ENCODE measurements around the gene GPR25. TPM values are rescaled to one million over a fixed set of nuclear protein-coding genes. Genes with fewer than 3 reads are reported as not detected.

GPR25 gene
- total and polyA plus RNA-seq, 4 donors: 0.44 to 0.63 TPM; not detected in 2

DNA sequence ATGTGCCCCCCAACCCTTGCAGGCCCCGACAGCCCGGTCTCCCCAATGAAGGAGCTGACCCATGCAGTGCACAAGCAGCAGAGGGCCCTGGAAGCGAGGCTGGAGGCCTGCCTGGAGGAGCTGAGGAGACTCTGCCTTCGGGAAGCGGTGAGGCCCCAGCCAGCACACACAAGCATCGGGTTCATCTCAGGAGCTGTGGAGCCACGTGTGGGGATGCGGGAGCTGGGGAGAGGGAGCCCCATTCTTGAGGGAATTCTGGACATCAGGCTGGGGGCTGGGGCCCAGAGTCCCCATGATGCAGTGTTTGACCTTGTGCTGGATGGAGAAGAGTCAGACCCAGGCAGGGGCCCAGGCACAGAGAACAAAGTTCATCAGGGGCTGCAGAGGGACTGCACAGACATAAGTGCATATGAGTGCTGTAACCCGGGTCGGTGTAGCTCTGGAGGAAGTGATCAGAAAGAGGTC, 26.7 kb downstream of the GPR25 start:
- H3K4me1 ChIP-seq (ENCODE audit: control insufficient read depth, insufficient read depth, low read length): peaks cover 19% of the 10 kb centered on the region
- DNase-seq (ENCODE audit: low read depth in 4 of 6, low spot score in 6 of 6): no peak
- H3K36me3 ChIP-seq (ENCODE audit: control insufficient read depth, insufficient read depth, low read length): peaks cover 43% of the 10 kb centered on the region
- H3K4me3 ChIP-seq (ENCODE audit: low read depth, low read length): no peak overlapping the region
- WGBS (ENCODE audit: insufficient coverage): 96% methylated on average over 10 of the region's 10 CpGs
- H3K27me3 ChIP-seq (ENCODE audit: control insufficient read depth, insufficient read depth, low read length): no peaks in the 10 kb centered on the region
- H3K27ac ChIP-seq (ENCODE audit: low read depth, low read length): no peak overlapping the region
- no peaks in the 10 kb centered on the region for H3K9me3 ChIP-seq (ENCODE audit: control insufficient read depth, insufficient read depth, low read length)

GRCh38 chr1:200899954-200900867, 27.4 kb downstream of the GPR25 start:
- H3K4me1 ChIP-seq (ENCODE audit: control insufficient read depth, insufficient read depth, low read length): peaks cover 13% of the 10 kb centered on the region
- no peak overlapping the region for H3K27ac ChIP-seq (ENCODE audit: low read depth, low read length)
- peaks cover 40% of the 10 kb centered on the region for H3K36me3 ChIP-seq (ENCODE audit: control insufficient read depth, insufficient read depth, low read length)
- no peak for DNase-seq (ENCODE audit: low read depth in 4 of 6, low spot score in 6 of 6)
- WGBS (ENCODE audit: insufficient coverage): 93% methylated on average over 14 of the region's 16 CpGs
- no peaks in the 10 kb centered on the region for H3K9me3 ChIP-seq (ENCODE audit: control insufficient read depth, insufficient read depth, low read length)
- H3K4me3 ChIP-seq (ENCODE audit: low read depth, low read length): no peak overlapping the region
- no peaks in the 10 kb centered on the region for H3K27me3 ChIP-seq (ENCODE audit: control insufficient read depth, insufficient read depth, low read length)

DNA sequence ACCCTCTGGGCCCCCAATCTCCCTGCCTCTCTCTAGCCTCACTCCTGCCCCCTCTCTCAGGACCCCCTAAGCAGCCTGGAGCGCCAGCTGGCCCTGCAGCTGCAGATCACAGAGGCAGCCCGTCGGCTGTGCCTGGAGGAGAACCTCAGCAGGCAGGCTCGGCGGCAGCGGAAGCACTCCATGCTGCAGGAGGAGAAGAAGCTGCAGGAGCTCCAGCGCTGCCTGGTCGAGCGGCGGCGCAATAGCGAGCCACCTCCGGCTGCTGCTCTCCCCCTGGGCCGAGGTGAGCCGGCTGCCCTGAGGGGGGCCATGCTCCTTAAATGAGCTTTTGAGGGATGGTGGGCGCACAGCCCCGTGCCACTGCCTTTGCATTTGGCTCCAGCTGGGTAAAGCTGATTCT, 28.1 kb downstream of the GPR25 start:
- Histone ChIP-seq H3K36me3 (ENCODE audit: control insufficient read depth, insufficient read depth, low read length) (peaks cover 40% of the 10 kb centered on the region), H3K27ac (ENCODE audit: low read depth, low read length) (no peak overlapping the region), H3K4me1 (ENCODE audit: control insufficient read depth, insufficient read depth, low read length) (peaks cover 6% of the 10 kb centered on the region), H3K9me3 (ENCODE audit: control insufficient read depth, insufficient read depth, low read length) (no peaks in the 10 kb centered on the region), H3K27me3 (ENCODE audit: control insufficient read depth, insufficient read depth, low read length) (no peaks in the 10 kb centered on the region), H3K4me3 (ENCODE audit: low read depth, low read length) (no peak overlapping the region)
- no peak for DNase-seq (ENCODE audit: low read depth in 4 of 6, low spot score in 6 of 6)
- 83% methylated on average over 13 of the region's 17 CpGs for WGBS (ENCODE audit: insufficient coverage)

- Histone ChIP-seq H3K27ac (ENCODE audit: low read depth, low read length) (no peak overlapping the region), H3K9me3 (ENCODE audit: control insufficient read depth, insufficient read depth, low read length) (no peaks in the 10 kb centered on the region), H3K36me3 (ENCODE audit: control insufficient read depth, insufficient read depth, low read length) (peaks cover 40% of the 10 kb centered on the region), H3K27me3 (ENCODE audit: control insufficient read depth, insufficient read depth, low read length) (no peaks in the 10 kb centered on the region), H3K4me1 (ENCODE audit: control insufficient read depth, insufficient read depth, low read length) (peaks cover 5% of the 10 kb centered on the region), H3K4me3 (ENCODE audit: low read depth, low read length) (no peak overlapping the region)
- no peak for DNase-seq (ENCODE audit: low read depth in 4 of 6, low spot score in 6 of 6)
- WGBS (ENCODE audit: insufficient coverage): 94% methylated on average over 5 of the region's 5 CpGs
Measured at GRCh38 chr1:200901350-200901749, 28.6 kb downstream of the GPR25 start.

DNA sequence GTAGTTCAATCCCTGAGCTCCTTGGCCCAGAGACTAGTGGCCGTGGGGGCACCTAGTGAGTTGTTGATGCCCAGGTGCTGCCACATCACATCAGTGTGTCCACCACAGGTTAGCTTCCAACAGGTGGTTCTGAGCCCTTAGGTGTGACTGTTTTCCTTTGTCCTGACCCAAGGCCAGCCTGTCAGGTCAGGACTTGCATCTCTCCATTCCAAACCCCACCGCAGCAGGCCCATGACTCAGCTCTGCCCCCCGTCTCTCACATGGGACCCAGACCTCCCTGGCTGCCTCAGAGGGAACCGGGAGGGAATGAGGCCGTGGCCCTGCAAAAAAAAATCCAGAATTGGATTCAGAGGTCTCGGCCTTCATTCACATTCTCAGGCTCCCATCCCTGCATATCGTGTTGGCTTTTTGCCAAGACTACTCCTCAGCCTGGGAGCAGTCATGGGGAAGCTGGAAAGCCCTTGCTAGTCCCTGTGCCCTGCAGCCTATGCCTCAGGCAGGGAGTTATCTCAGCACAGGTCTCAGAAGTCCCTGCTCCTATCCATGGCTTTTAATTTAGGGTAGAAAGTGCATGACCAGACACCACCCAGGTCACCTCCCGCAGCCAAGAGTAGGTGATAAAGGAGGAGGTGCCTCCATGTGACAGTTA, 29.1 kb downstream of the GPR25 start:
- WGBS (ENCODE audit: insufficient coverage): 76% methylated on average over 8 of the region's 8 CpGs
- H3K9me3 ChIP-seq (ENCODE audit: control insufficient read depth, insufficient read depth, low read length): no peaks in the 10 kb centered on the region
- no peak overlapping the region for H3K4me3 ChIP-seq (ENCODE audit: low read depth, low read length)

DNA sequence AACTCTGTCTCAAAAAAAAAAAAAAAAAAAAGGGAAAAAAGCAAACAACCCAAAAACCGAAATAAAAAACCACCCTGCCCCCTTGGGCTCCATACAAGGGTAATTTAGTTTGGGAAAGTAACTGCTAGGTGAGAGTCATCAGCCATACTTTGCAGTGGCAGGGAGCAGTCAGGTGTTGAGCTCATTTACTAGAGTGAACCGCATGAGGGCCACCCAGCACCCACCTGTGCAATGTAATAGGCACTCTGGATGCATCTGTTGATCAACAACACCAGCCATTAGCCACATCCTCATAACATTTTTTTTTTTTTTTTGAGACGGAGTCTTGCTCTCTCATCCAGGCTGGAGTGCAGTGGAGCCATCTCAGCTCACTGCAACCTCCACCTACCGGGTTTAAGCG, 31.0 kb downstream of the GPR25 start:
- no peak for DNase-seq (ENCODE audit: low read depth in 4 of 6, low spot score in 6 of 6)
- Histone ChIP-seq H3K36me3 (ENCODE audit: control insufficient read depth, insufficient read depth, low read length) (peaks cover 40% of the 10 kb centered on the region), H3K4me1 (ENCODE audit: control insufficient read depth, insufficient read depth, low read length) (peaks cover 5% of the 10 kb centered on the region), H3K27ac (ENCODE audit: low read depth, low read length) (no peak overlapping the region), H3K27me3 (ENCODE audit: control insufficient read depth, insufficient read depth, low read length) (no peaks in the 10 kb centered on the region), H3K9me3 (ENCODE audit: control insufficient read depth, insufficient read depth, low read length) (no peaks in the 10 kb centered on the region), H3K4me3 (ENCODE audit: low read depth, low read length) (no peak overlapping the region)
- WGBS (ENCODE audit: insufficient coverage): 100% methylated on average over 1 of the region's 5 CpGs

More for the DNA sequence above, 29.1 kb downstream of the GPR25 start:
- peak in 1 of 6 donors; percentile 31 for DNase-seq (ENCODE audit: low read depth in 4 of 6, low spot score in 6 of 6)
- H3K4me1 ChIP-seq (ENCODE audit: control insufficient read depth, insufficient read depth, low read length): peaks cover 5% of the 10 kb centered on the region
- H3K36me3 ChIP-seq (ENCODE audit: control insufficient read depth, insufficient read depth, low read length): peaks cover 40% of the 10 kb centered on the region
- no peaks in the 10 kb centered on the region for H3K27me3 ChIP-seq (ENCODE audit: control insufficient read depth, insufficient read depth, low read length)
- no peak overlapping the region for H3K27ac ChIP-seq (ENCODE audit: low read depth, low read length)

GRCh38 chr1:200904772-200905171, 32.0 kb downstream of the GPR25 start:
- no peaks in the 10 kb centered on the region for H3K27me3 ChIP-seq (ENCODE audit: control insufficient read depth, insufficient read depth, low read length)
- H3K27ac ChIP-seq (ENCODE audit: low read depth, low read length): no peak overlapping the region

DNA sequence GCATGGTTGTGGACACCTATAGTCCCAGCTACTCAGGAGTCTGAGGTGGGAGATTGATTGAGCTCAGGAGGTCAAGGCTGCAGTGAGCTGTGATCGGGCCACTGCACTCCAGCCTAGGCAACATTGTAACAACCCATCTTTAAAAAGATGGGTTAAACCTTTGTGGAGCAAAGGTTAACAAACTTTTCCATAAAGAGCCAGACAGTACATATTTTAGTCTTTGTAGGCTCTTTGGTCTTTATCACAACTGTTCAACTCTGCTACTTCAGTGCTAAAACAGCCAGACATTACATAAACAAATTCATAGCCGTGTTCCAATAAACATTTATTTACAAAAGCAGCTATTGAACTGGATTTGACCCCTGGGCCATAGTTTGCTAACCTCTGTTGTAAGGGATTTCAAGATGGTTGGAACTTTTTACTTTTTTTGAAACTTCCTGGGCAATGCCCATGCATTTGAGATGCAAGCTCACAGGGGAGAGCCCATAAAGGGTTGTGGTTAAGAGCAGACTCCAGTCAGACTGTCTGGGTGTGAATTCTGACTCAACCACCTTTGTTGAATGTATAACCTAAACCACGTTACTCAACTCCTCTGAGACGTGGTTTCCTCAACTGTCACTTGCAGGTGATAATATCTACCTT, 32.8 kb downstream of the GPR25 start:
- Histone ChIP-seq H3K9me3 (ENCODE audit: control insufficient read depth, insufficient read depth, low read length) (no peaks in the 10 kb centered on the region), H3K4me1 (ENCODE audit: control insufficient read depth, insufficient read depth, low read length) (peaks cover 5% of the 10 kb centered on the region), H3K36me3 (ENCODE audit: control insufficient read depth, insufficient read depth, low read length) (peaks cover 29% of the 10 kb centered on the region), H3K27me3 (ENCODE audit: control insufficient read depth, insufficient read depth, low read length) (no peaks in the 10 kb centered on the region), H3K4me3 (ENCODE audit: low read depth, low read length) (no peak overlapping the region), H3K27ac (ENCODE audit: low read depth, low read length) (no peak overlapping the region)
- DNase-seq (ENCODE audit: low read depth in 4 of 6, low spot score in 6 of 6): no peak
- no CpG with 5 or more reads among the region's 4 CpGs for WGBS (ENCODE audit: insufficient coverage)

More at GRCh38 chr1:200904772-200905171, 32.0 kb downstream of the GPR25 start:
- Histone ChIP-seq H3K36me3 (ENCODE audit: control insufficient read depth, insufficient read depth, low read length) (peaks cover 36% of the 10 kb centered on the region), H3K4me1 (ENCODE audit: control insufficient read depth, insufficient read depth, low read length) (peaks cover 5% of the 10 kb centered on the region), H3K9me3 (ENCODE audit: control insufficient read depth, insufficient read depth, low read length) (no peaks in the 10 kb centered on the region), H3K4me3 (ENCODE audit: low read depth, low read length) (no peak overlapping the region)
- DNase-seq (ENCODE audit: low read depth in 4 of 6, low spot score in 6 of 6): no peak

DNA sequence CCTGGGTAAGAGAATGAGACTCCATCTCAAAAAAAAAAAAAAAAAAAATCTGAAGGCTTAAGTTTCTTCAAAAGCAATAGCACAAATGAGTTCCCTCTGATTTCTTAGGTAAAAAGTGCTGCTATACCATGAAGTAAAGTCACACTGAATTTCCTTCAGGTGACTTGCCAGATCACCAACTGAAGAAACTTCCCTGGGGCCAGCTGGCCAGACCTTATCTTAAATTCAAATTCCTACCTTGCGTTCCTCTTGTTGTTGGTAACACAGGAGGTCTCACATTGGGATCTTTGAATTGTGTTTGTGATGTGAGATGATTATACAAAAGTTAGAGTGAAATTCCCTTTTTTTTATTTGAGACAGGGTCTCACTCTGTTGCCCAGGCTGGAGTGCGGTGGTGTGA, 33.7 kb downstream of the GPR25 start:
- whole genome bisulfite sequencing (ENCODE audit: insufficient coverage): 100% methylated on average over 1 of the region's 2 CpGs

More for the DNA sequence above, 33.7 kb downstream of the GPR25 start:
- Histone ChIP-seq H3K4me3 (ENCODE audit: low read depth, low read length) (no peak overlapping the region), H3K4me1 (ENCODE audit: control insufficient read depth, insufficient read depth, low read length) (no peaks in the 10 kb centered on the region), H3K27me3 (ENCODE audit: control insufficient read depth, insufficient read depth, low read length) (no peaks in the 10 kb centered on the region), H3K9me3 (ENCODE audit: control insufficient read depth, insufficient read depth, low read length) (no peaks in the 10 kb centered on the region), H3K36me3 (ENCODE audit: control insufficient read depth, insufficient read depth, low read length) (peaks cover 24% of the 10 kb centered on the region), H3K27ac (ENCODE audit: low read depth, low read length) (no peak overlapping the region)
- DNase-seq (ENCODE audit: low read depth in 4 of 6, low spot score in 6 of 6): no peak
